SJCRH30 (cell line): ENCODE measurements around the gene PCDHB13. TPM values are rescaled to one million over a fixed set of nuclear protein-coding genes. Genes with fewer than 3 reads are reported as not detected.
"Not testable (repeated sequence)": the region's sequence is repeated elsewhere in the genome, so short reads cannot be mapped to it uniquely, and the experiment has no call there.

Source experiments
- DNase-seq, 2 experiments: peaks; one replicate each; pipeline ENCODE4 v3.0.0-alpha.2; 2015 to 2020
- H3K27ac ChIP-seq: fragments of 250-450 bp; sonication (Bioruptor Pico); 2 replicates; pipeline ENCODE4 v1.5.1; 2020; ENCODE audit warnings: mild to moderate bottlenecking, moderate library complexity
- H3K27me3 ChIP-seq: fragments of 250-450 bp; sonication (Bioruptor Pico); 2 replicates; pipeline ENCODE4 v1.5.1; 2020; ENCODE audit warnings: mild to moderate bottlenecking, moderate library complexity
- H3K36me3 ChIP-seq: fragments of 250-450 bp; sonication (Bioruptor Pico); 2 replicates; pipeline ENCODE4 v1.5.1; 2020; ENCODE audit warnings: mild to moderate bottlenecking, moderate library complexity
- H3K4me1 ChIP-seq: fragments of 250-450 bp; sonication (Bioruptor Pico); 2 replicates; pipeline ENCODE4 v1.5.1; 2020; ENCODE audit warnings: mild to moderate bottlenecking, moderate library complexity
- H3K4me3 ChIP-seq: fragments of 250-450 bp; sonication (Bioruptor Pico); 2 replicates; pipeline ENCODE4 v1.5.1; 2020; ENCODE audit warnings: mild to moderate bottlenecking, moderate library complexity
- H3K9me3 ChIP-seq: fragments of 250-450 bp; sonication (Bioruptor Pico); replicated peaks from 2 replicates; pipeline ENCODE4 v1.5.1; 2020; ENCODE audit warnings: mild to moderate bottlenecking, moderate library complexity
- total RNA-seq: library from RNA; depleted of rRNA; stranded (reverse); fragments of >200 nt; shearing (Covaris generic); gene quantifications from 2 replicates; pipeline ENCODE4 v1.2.3, GENCODE V29; 2014; rRNA removed

The PCDHB13 gene
- 3.0 and 3.2 TPM in 2 replicates for total RNA-seq

DNA sequence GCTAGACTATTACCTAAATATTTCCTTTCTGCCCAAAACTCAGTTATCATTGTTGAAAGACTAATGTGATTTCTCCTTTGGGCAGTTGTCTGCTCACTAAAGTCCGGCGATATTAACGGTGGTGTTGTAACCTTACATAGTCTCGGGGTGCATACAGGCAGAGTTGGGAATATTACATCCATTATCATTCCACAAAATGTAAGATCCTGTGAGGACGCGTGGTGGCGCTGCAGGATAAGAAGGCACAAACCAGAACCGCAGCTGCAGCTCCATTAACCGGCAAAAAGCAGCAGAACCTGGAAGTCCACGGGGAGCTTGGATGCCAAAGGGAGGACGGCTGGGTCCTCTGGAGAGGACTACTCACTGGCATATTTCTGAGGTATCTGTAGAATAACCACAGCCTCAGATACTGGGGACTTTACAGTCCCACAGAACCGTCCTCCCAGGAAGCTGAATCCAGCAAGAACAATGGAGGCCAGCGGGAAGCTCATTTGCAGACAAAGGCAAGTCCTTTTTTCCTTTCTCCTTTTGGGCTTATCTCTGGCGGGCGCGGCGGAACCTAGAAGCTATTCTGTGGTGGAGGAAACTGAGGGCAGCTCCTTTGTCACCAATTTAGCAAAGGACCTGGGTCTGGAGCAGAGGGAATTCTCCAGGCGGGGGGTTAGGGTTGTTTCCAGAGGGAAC is at the start of gene PCDHB13:
Gene PCDHB13, plus strand, starts transcription at position 264 of the 684 bp plus-strand sequence. Its CDS starts 205 bp downstream, at position 469.
- not testable (repeated sequence) for H3K36me3 ChIP-seq
- DNase-seq = peak; percentile 73 to 83

DNA sequence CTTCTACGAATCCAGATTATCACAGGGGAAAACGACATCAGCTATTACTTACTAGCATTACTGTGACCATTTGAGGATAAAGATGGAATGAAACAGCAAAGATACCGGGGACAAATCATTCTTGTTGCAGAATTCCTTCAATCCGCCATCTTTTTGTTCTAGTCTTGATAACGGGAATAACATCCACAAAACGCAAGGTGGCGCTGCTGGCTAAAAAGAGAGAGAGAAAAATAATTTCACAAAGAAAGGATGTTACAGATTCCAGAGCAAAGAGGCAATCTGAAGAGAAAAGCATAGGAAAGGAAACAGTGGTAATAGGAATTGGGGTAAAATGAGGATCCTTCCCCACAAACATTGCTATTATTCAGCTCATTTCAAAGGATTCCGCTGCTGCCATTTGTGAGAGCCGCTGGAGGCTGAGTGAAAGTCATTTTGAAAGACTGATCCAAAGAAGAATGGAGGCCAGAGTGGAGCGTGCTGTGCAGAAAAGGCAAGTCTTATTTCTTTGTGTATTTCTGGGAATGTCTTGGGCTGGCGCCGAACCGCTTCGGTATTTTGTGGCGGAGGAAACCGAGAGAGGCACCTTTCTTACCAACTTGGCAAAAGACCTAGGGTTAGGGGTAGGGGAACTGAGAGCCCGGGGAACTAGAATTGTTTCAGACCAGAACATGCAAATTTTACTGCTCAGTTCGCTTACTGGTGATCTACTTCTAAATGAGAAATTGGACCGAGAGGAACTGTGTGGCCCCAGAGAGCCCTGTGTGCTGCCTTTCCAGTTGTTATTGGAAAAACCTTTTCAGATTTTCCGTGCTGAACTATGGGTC is 41.1 kb upstream of the PCDHB13 start, which contains the start of gene PCDHB7:
Gene PCDHB7, plus strand, starts transcription at position 264 of the 824 bp plus-strand sequence. Its CDS starts 192 bp downstream, at position 456.
- peaks cover 3% of the 10 kb centered on the region for H3K4me1 ChIP-seq
- H3K4me3 ChIP-seq = peak within 1 kb of the TSS; percentile 48
- no peaks in the 10 kb centered on the region for H3K27me3 ChIP-seq
- DNase-seq = peak; percentile 52 to 76
- no peaks in the 10 kb centered on the region; the same call in 1 of the 2 replicates for H3K36me3 ChIP-seq
- no peak within 1 kb of the TSS for H3K27ac ChIP-seq
- 0 out of 2 replicates have a peak, but pooled peaks cover 4% of the 10 kb centered on the region for H3K9me3 ChIP-seq

More for the DNA sequence above, at the start of gene PCDHB13:
- H3K4me1 ChIP-seq, H3K4me3 ChIP-seq, H3K27ac ChIP-seq, H3K27me3 ChIP-seq: not testable (repeated sequence)
- peaks cover 18% of the 10 kb centered on the region for H3K9me3 ChIP-seq

DNA sequence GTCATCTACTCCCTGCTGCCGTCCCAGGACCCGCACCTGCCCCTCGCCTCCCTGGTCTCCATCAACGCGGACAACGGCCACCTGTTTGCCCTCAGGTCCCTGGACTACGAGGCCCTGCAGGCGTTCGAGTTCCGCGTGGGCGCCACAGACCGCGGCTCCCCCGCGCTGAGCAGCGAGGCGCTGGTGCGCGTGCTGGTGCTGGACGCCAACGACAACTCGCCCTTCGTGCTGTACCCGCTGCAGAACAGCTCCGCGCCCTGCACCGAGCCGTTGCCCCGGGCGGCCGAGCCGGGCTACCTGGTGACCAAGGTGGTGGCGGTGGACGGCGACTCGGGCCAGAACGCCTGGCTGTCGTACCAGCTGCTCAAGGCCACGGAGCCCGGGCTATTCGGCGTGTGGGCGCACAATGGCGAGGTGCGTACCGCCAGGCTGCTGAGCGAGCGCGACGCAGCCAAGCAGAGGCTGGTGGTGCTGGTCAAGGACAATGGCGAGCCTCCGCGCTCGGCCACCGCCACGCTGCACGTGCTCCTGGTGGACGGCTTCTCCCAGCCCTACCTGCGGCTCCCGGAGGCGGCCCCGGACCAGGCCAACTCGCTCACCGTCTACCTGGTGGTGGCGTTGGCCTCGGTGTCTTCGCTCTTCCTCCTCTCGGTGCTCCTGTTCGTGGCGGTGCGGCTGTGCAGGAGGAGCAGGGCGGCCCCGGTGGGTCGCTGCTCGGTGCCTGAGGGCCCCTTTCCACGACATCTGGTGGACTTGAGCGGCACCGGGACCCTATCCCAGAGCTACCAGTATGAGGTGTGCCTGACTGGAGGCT is 39.2 kb upstream of the PCDHB13 start:
- not testable (repeated sequence) for H3K27me3 ChIP-seq, DNase-seq, H3K4me3 ChIP-seq, H3K9me3 ChIP-seq, H3K36me3 ChIP-seq, H3K27ac ChIP-seq, H3K4me1 ChIP-seq

DNA sequence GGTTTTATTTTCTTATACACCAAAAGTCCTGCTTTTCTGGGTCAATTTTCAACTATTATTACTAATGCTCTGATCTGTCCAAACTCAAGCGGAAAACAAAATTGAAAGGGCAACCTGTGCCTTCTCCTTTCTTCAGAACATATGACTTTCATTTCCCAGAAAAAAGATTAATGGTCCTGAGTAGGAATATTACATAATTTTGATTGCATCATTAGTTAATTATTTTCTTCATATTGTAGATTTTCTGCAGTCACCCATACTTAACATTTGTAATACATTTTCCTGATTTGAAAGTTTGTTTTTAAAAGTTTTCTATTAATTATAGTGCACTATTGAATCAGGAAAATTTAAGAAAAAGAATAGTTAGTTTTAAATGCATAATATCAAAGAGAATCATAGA is 37.8 kb upstream of the PCDHB13 start:
- peaks cover 16% of the 10 kb centered on the region; the same call in 1 of the 2 replicates for H3K9me3 ChIP-seq
- peaks cover 3% of the 10 kb centered on the region for H3K4me1 ChIP-seq
- no peak for DNase-seq
- H3K36me3 ChIP-seq = peaks cover 5% of the 10 kb centered on the region
- no peak overlapping the region for H3K27ac ChIP-seq
- H3K4me3 ChIP-seq = no peak overlapping the region
- no peaks in the 10 kb centered on the region for H3K27me3 ChIP-seq

DNA sequence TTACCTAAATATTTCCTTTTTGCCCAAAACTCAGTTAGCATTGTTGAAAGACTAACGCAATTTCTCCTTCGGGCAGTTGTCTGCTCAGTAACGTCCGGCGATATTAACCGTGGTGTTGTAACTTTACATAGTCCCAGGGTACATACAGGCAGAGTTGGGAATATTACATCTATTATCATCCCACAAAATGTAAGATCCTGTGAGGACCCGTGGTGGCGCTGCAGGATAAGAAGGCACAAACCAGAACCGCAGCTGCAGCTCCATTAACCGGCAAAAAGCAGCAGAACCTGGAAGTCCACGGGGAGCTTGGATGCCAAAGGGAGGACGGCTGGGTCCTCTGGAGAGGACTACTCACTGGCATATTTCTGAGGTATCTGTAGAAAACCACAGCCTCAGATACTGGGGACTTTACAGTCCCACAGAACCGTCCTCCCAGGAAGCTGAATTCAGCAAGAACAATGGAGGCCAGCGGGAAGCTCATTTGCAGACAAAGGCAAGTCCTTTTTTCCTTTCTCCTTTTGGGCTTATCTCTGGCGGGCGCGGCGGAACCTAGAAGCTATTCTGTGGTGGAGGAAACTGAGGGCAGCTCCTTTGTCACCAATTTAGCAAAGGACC is 36.0 kb upstream of the PCDHB13 start, which contains the start of gene PCDHB8:
Gene PCDHB8, plus strand, starts transcription at position 214 of the 615 bp plus-strand sequence. Its CDS starts 245 bp downstream, at position 459.
- not testable (repeated sequence) for H3K27ac ChIP-seq, H3K4me1 ChIP-seq, H3K27me3 ChIP-seq
- Histone ChIP-seq H3K36me3 (peaks cover 18% of the 10 kb centered on the region), H3K9me3 (peaks cover 12% of the 10 kb centered on the region; the same call in 1 of the 2 replicates), H3K4me3 (peak within 1 kb of the TSS; percentile 59)
- DNase-seq = peak; percentile 47 to 71

DNA sequence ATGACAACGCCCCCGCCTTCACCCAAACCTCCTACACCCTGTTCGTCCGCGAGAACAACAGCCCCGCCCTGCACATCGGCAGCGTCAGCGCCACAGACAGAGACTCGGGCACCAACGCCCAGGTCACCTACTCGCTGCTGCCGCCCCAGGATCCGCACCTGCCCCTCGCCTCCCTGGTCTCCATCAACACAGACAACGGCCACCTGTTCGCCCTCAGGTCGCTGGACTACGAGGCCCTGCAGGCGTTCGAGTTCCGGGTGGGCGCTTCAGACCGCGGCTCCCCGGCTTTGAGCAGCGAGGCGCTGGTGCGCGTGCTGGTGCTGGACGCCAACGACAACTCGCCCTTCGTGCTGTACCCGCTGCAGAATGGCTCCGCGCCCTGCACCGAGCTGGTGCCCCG is 34.3 kb upstream of the PCDHB13 start:
- Histone ChIP-seq H3K36me3 (peaks cover 28% of the 10 kb centered on the region), H3K9me3 (peaks cover 12% of the 10 kb centered on the region; the same call in 1 of the 2 replicates)
- not testable (repeated sequence) for DNase-seq, H3K4me1 ChIP-seq, H3K27ac ChIP-seq, H3K27me3 ChIP-seq, H3K4me3 ChIP-seq

DNA sequence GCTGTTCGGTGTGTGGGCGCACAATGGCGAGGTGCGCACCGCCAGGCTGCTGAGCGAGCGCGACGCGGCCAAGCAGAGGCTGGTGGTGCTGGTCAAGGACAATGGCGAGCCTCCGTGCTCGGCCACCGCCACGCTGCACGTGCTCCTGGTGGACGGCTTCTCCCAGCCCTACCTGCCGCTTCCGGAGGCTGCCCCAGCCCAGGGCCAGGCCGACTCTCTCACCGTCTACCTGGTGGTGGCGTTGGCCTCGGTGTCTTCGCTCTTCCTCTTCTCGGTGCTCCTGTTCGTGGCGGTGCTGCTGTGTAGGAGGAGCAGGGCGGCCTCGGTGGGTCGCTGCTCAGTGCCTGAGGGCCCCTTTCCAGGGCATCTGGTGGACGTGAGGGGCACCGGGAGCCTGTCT is 33.8 kb upstream of the PCDHB13 start:
- H3K4me3 ChIP-seq, DNase-seq, H3K27me3 ChIP-seq, H3K4me1 ChIP-seq, H3K27ac ChIP-seq: not testable (repeated sequence)
- Histone ChIP-seq H3K36me3 (peaks cover 30% of the 10 kb centered on the region), H3K9me3 (peaks cover 12% of the 10 kb centered on the region; the same call in 1 of the 2 replicates)

DNA sequence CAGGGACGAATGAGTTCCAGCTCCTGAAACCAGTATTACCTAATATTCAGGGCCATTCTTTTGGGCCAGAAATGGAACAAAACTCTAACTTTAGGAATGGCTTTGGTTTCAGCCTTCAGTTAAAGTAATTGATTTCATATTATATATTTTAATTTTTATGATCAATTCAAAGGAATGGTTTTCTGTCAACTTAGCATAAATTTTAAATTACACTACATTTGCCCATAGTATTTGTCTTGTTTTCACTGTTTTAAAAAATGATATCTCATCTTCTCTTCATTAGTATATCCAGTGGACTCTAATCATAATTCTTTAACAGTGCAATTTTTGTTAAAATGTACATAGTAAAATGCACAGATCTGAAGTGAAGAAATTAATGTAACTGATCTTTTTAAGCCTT is 33.4 kb upstream of the PCDHB13 start:
- no peak overlapping the region for H3K27ac ChIP-seq
- H3K36me3 ChIP-seq = peaks cover 32% of the 10 kb centered on the region
- H3K4me3 ChIP-seq = no peak overlapping the region
- peaks cover 3% of the 10 kb centered on the region for H3K4me1 ChIP-seq
- DNase-seq = no peak
- no peaks in the 10 kb centered on the region for H3K27me3 ChIP-seq
- peaks cover 12% of the 10 kb centered on the region; the same call in 1 of the 2 replicates for H3K9me3 ChIP-seq

DNA sequence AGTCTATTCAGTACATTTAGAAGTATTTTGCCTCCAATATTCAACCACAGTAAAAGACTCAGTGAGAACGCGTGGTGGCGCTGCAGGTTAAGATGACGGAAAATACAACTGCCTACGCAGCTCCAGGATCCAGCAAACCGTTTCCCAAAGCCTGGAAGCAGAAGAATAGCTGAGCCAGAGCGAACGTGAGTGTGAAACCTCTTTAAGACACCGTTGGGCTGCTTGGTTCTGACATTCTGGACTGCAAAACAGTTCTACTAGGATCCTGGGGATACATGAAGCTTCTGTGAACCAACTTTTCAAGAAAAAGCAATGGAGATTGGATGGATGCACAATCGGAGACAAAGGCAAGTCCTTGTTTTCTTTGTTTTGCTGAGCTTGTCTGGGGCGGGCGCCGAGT is 31.5 kb upstream of the PCDHB13 start, which contains the start of gene PCDHB16:
Gene PCDHB16, plus strand, starts transcription at position 140 of the 400 bp plus-strand sequence. Its CDS starts 173 bp downstream, at position 313.
- DNase-seq = no peak
- Histone ChIP-seq H3K9me3 (peaks cover 12% of the 10 kb centered on the region; the same call in 1 of the 2 replicates), H3K4me3 (no peak within 1 kb of the TSS), H3K27me3 (no peaks in the 10 kb centered on the region), H3K27ac (no peak within 1 kb of the TSS), H3K4me1 (peaks cover under 1% of the 10 kb centered on the region), H3K36me3 (peaks cover 32% of the 10 kb centered on the region)

DNA sequence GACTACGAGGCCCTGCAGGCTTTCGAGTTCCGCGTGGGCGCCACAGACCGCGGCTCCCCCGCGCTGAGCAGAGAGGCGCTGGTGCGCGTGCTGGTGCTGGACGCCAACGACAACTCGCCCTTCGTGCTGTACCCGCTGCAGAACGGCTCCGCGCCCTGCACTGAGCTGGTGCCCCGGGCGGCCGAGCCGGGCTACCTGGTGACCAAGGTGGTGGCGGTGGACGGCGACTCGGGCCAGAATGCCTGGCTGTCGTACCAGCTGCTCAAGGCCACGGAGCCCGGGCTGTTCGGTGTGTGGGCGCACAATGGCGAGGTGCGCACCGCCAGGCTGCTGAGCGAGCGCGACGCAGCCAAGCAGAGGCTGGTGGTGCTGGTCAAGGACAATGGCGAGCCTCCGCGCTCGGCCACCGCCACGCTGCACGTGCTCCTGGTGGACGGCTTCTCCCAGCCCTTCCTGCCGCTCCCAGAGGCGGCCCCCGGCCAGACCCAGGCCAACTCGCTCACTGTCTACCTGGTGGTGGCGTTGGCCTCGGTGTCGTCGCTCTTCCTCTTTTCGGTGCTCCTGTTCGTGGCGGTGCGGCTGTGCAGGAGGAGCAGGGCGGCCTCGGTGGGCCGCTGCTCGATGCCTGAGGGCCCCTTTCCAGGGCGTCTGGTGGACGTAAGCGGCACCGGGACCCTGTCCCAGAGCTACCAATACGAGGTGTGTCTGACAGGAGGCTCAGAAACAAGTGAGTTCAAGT is 29.4 kb upstream of the PCDHB13 start:
- not testable (repeated sequence) for H3K9me3 ChIP-seq, H3K4me1 ChIP-seq, H3K27ac ChIP-seq, H3K27me3 ChIP-seq, H3K4me3 ChIP-seq, DNase-seq
- peaks cover 28% of the 10 kb centered on the region for H3K36me3 ChIP-seq

DNA sequence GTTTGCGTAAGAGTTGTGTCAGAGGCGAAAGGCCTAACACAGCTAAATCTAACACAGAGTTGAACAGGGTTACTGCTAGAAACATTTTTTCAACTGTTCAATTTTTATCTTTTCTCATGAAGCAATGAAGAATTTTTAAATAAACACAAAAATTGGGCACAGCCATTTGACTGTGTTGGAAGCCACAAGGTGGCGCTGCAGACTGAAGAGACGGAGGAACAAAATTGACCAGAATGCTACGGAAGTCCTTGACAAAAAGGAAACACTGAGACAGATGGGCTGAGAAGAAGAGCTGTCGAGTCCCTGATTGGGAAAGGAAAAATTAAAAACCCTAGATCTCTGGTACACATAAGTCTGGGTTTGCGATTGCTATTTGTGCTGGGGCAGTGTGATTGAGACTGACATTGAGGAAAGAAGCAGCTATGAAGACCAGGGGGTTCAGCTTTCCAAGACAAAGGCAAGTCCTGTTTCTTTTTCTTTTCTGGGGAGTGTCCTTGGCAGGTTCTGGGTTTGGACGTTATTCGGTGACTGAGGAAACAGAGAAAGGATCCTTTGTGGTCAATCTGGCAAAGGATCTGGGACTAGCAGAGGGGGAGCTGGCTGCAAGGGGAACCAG is 26.7 kb upstream of the PCDHB13 start, which contains the start of gene PCDHB9:
Gene PCDHB9, plus strand, starts transcription at position 265 of the 616 bp plus-strand sequence. Its CDS starts 158 bp downstream, at position 423.
- Histone ChIP-seq H3K4me1 (no peaks in the 10 kb centered on the region), H3K4me3 (peak within 1 kb of the TSS; percentile 55), H3K9me3 (no peaks in the 10 kb centered on the region; the same call in 1 of the 2 replicates), H3K36me3 (peaks cover 21% of the 10 kb centered on the region), H3K27ac (peak within 1 kb of the TSS; percentile 41; the same call in 1 of the 2 replicates), H3K27me3 (no peaks in the 10 kb centered on the region)
- peak; percentile 46 to 67 for DNase-seq

DNA sequence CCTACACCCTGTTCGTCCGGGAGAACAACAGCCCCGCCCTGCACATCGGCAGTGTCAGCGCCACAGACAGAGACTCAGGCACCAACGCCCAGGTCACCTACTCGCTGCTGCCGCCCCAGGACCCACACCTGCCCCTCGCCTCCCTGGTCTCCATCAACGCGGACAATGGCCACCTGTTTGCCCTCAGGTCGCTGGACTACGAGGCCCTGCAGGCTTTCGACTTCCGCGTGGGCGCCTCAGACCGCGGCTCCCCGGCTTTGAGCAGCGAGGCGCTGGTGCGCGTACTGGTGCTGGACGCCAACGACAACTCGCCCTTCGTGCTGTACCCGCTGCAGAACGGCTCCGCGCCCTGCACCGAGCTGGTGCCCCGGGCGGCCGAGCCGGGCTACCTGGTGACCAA is 25.0 kb upstream of the PCDHB13 start:
- not testable (repeated sequence) for H3K4me3 ChIP-seq, H3K4me1 ChIP-seq, H3K9me3 ChIP-seq, DNase-seq, H3K27me3 ChIP-seq, H3K36me3 ChIP-seq, H3K27ac ChIP-seq

DNA sequence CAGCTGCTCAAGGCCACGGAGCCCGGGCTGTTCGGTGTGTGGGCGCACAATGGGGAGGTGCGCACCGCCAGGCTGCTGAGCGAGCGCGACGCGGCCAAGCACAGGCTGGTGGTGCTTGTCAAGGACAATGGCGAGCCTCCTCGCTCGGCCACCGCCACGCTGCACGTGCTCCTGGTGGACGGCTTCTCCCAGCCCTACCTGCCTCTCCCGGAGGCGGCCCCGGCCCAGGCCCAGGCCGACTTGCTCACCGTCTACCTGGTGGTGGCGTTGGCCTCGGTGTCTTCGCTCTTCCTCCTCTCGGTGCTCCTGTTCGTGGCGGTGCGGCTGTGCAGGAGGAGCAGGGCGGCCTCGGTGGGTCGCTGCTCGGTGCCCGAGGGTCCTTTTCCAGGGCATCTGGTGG is 24.6 kb upstream of the PCDHB13 start:
- H3K9me3 ChIP-seq, H3K4me1 ChIP-seq, H3K27me3 ChIP-seq, H3K4me3 ChIP-seq, DNase-seq, H3K27ac ChIP-seq, H3K36me3 ChIP-seq: not testable (repeated sequence)
